Lung (tissue), 12 donors: ENCODE data around the gene PLEK. TPM values are rescaled to one million over a fixed set of nuclear protein-coding genes. Genes with fewer than 3 reads are reported as not detected.

Experiments
- ATAC-seq: fragments of 200-7000 bp; cut with Tn5 transposase; one replicate; pipeline ENCODE4 v1.9.1; 2020; ENCODE audit warnings: moderate number of reproducible peaks; ENCODE audit not compliant: insufficient read depth, low FRiP score
- DNase-seq, 3 donors: peaks; one replicate each; pipeline ENCODE4 v3.0.0-alpha.2; 2013 to 2017
- H3K27ac ChIP-seq, 2 donors: one replicate each; pipeline ENCODE4 v1.5.1; 2013; ENCODE audit warnings: mild to moderate bottlenecking in 2 of 2, moderate library complexity in 2 of 2, control low read depth in 1 of 2, inconsistent platforms in 1 of 2, low read depth in 1 of 2, low read length in 1 of 2
- H3K27me3 ChIP-seq, 3 donors: one replicate each; pipeline ENCODE4 v1.5.1; 2013; ENCODE audit warnings: low read length in 2 of 3; ENCODE audit not compliant: control insufficient read depth in 3 of 3, insufficient read depth in 3 of 3
- H3K36me3 ChIP-seq, 4 donors: one replicate each; pipeline ENCODE4 v1.5.1; 2013; ENCODE audit warnings: low read length in 4 of 4, mild to moderate bottlenecking in 1 of 4, moderate library complexity in 1 of 4; ENCODE audit not compliant: control insufficient read depth in 4 of 4, insufficient read depth in 4 of 4
- H3K4me1 ChIP-seq, 5 donors: one replicate each; pipeline ENCODE4 v1.5.1; 2013; ENCODE audit warnings: low read length in 5 of 5, mild to moderate bottlenecking in 2 of 5, moderate library complexity in 1 of 5; ENCODE audit not compliant: control insufficient read depth in 5 of 5, insufficient read depth in 5 of 5
- H3K4me3 ChIP-seq: one replicate; pipeline ENCODE4 v1.5.1; 2013; ENCODE audit warnings: mild to moderate bottlenecking, control low read depth, moderate library complexity
- H3K9ac ChIP-seq, 2 donors: one replicate each; pipeline ENCODE4 v1.5.1; 2013; ENCODE audit warnings: low read length in 2 of 2, control low read depth in 1 of 2; ENCODE audit not compliant: insufficient read depth in 1 of 2
- H3K9me3 ChIP-seq, 4 donors: one replicate each; pipeline ENCODE4 v1.5.1; 2013; ENCODE audit warnings: low read length in 3 of 4, mild to moderate bottlenecking in 1 of 4, moderate library complexity in 1 of 4; ENCODE audit not compliant: control insufficient read depth in 4 of 4, insufficient read depth in 3 of 4
- CTCF ChIP-seq: IDR thresholded peaks from 2 replicates; pipeline ENCODE4 v1.5.1; 2012; ENCODE audit warnings: mild to moderate bottlenecking; ENCODE audit errors: control extremely low read depth, extremely low read depth
- WGBS, 2 donors: extraction: QIAGEN DNeasy Blood & Tissue Kit; methylation state at CpG; one replicate each; pipeline ENCODE4 v1.1.7; 2013; 5-methylcytosine and 5-hydroxymethylcytosine counted together
- polyA plus RNA-seq, 2 donors: library from polyadenylated mRNA; stranded (reverse); fragments of 200-250 nt; gene quantifications; one replicate each; pipeline ENCODE4 v1.2.1, GENCODE V29; 2013
- total RNA-seq, 2 donors: library from RNA; depleted of rRNA in 1 of 2; stranded (reverse); fragments of >200 nt in 1 of 2; gene quantifications; one replicate each; pipeline ENCODE4 v1.2.1, GENCODE V29; 2014 to 2021
- donor health status: control.
- donor health status: control.
- donor health status: Bipolar disorder and iron deficiency.
- donor health status: healthy.
- donor health status: DM: yes; HTN: yes; CAD: no.

Gene PLEK
- total and polyA plus RNA-seq, 4 donors = 8.2 to 181 (median 27.4) TPM

- DNase-seq (no peak), ATAC-seq (no peak)
- H3K9me3 ChIP-seq = peaks cover 0 to 2% (median 0%) of the 10 kb centered on the region in 4 donors
- H3K9ac ChIP-seq = no peak overlapping the region
- no peak for TF ChIP-seq CTCF
- no peaks in the 10 kb centered on the region for H3K36me3 ChIP-seq
- H3K27me3 ChIP-seq = no peaks in the 10 kb centered on the region
- WGBS, 2 donors = 20 to 49% methylated on average over 5 of the region's 5 CpGs
- no peak overlapping the region for H3K27ac ChIP-seq
- no peaks in the 10 kb centered on the region for H3K4me1 ChIP-seq
- H3K4me3 ChIP-seq = no peak overlapping the region
Observed at GRCh38 chr2:68367953-68368653, 3.0 kb downstream of the PLEK start.

GRCh38 chr2:68368654-68369336 lies 3.7 kb downstream of the PLEK start:
- peak in 1 of 3 donors; percentile 20 for DNase-seq
- ATAC-seq = no peak
- H3K27ac ChIP-seq = no peak overlapping the region
- no peak overlapping the region for H3K9ac ChIP-seq
- H3K27me3 ChIP-seq = no peaks in the 10 kb centered on the region
- H3K4me1 ChIP-seq = no peaks in the 10 kb centered on the region
- no peak for TF ChIP-seq CTCF
- WGBS, 2 donors = 50 to 64% methylated on average over 6 of the region's 6 CpGs
- no peaks in the 10 kb centered on the region for H3K36me3 ChIP-seq
- no peak overlapping the region for H3K4me3 ChIP-seq
- H3K9me3 ChIP-seq = peaks cover 0 to 2% (median 0%) of the 10 kb centered on the region in 4 donors

GRCh38 chr2:68369337-68369734 lies 4.3 kb downstream of the PLEK start:
- Histone ChIP-seq H3K27ac (no peak overlapping the region), H3K4me1 (no peaks in the 10 kb centered on the region), H3K27me3 (no peaks in the 10 kb centered on the region), H3K9me3 (peaks cover 0 to 2% (median 0%) of the 10 kb centered on the region in 4 donors), H3K9ac (no peak overlapping the region), H3K36me3 (no peaks in the 10 kb centered on the region), H3K4me3 (no peak overlapping the region)
- no peak for ATAC-seq
- 88 to 89% methylated on average over 10 of the region's 10 CpGs for WGBS, 2 donors
- DNase-seq = no peak
- no peak for TF ChIP-seq CTCF
